ENCODE measurements around the gene AFF2. TPM values are rescaled to one million over a fixed set of nuclear protein-coding genes. Genes with fewer than 3 reads are reported as not detected.

The AFF2 gene
- total RNA-seq, 1 donor from 2014 or later, result 0.70 TPM

GRCh38 chrX:148788449-148788848 is 288.0 kb downstream of the AFF2 start:
- intact Hi-C loops (cut with micrococcal nuclease), result no loop called here
- Mint-ChIP-seq H3K9me3 (no peaks in the 10 kb centered on the region), H3K27me3 (no peaks in the 10 kb centered on the region), H3K4me3 (no peak overlapping the region), H3K27ac (no peak overlapping the region), H3K4me1 (no peaks in the 10 kb centered on the region), H3K36me3 (ENCODE audit: low read depth) (no peaks in the 10 kb centered on the region)
- no peak for DNase-seq

GRCh38 chrX:148794350-148794749 is 293.9 kb downstream of the AFF2 start:
- no peak overlapping the region for H3K27ac Mint-ChIP-seq
- H3K9me3 Mint-ChIP-seq, result no peaks in the 10 kb centered on the region
- H3K4me1 Mint-ChIP-seq, result no peaks in the 10 kb centered on the region
- intact Hi-C loops (cut with micrococcal nuclease), result no loop called here
- no peak overlapping the region for H3K4me3 Mint-ChIP-seq
- no peak for DNase-seq
- no peaks in the 10 kb centered on the region for H3K36me3 Mint-ChIP-seq (ENCODE audit: low read depth)
- no peaks in the 10 kb centered on the region for H3K27me3 Mint-ChIP-seq

GRCh38 chrX:148804579-148805355 is 304.4 kb downstream of the AFF2 start:
- no peaks in the 10 kb centered on the region for H3K9me3 Mint-ChIP-seq
- no peaks in the 10 kb centered on the region for H3K27me3 Mint-ChIP-seq
- DNase-seq, result no peak
- intact Hi-C loops (cut with micrococcal nuclease), result no loop called here
- no peaks in the 10 kb centered on the region for H3K36me3 Mint-ChIP-seq (ENCODE audit: low read depth)
- H3K27ac Mint-ChIP-seq, result no peak overlapping the region
- H3K4me3 Mint-ChIP-seq, result no peak overlapping the region
- no peaks in the 10 kb centered on the region for H3K4me1 Mint-ChIP-seq

- H3K27me3 Mint-ChIP-seq, result no peaks in the 10 kb centered on the region
- intact Hi-C loops (cut with micrococcal nuclease), result no loop called here
- H3K9me3 Mint-ChIP-seq, result no peaks in the 10 kb centered on the region
- no peak for DNase-seq
- no peaks in the 10 kb centered on the region for H3K4me1 Mint-ChIP-seq
- H3K27ac Mint-ChIP-seq, result no peak overlapping the region
- no peaks in the 10 kb centered on the region for H3K36me3 Mint-ChIP-seq (ENCODE audit: low read depth)
- no peak overlapping the region for H3K4me3 Mint-ChIP-seq
These were observed 305.9 kb downstream of the AFF2 start for GRCh38 chrX:148806145-148806870.

GRCh38 chrX:148808833-148809232 is 308.4 kb downstream of the AFF2 start:
- no peaks in the 10 kb centered on the region for H3K4me1 Mint-ChIP-seq
- intact Hi-C loops (cut with micrococcal nuclease), result no loop called here
- H3K27me3 Mint-ChIP-seq, result no peaks in the 10 kb centered on the region
- no peak for DNase-seq
- H3K36me3 Mint-ChIP-seq (ENCODE audit: low read depth), result no peaks in the 10 kb centered on the region
- H3K4me3 Mint-ChIP-seq, result no peak overlapping the region
- H3K9me3 Mint-ChIP-seq, result no peaks in the 10 kb centered on the region
- H3K27ac Mint-ChIP-seq, result no peak overlapping the region

- H3K4me1 Mint-ChIP-seq, result no peaks in the 10 kb centered on the region
- H3K36me3 Mint-ChIP-seq (ENCODE audit: low read depth), result no peaks in the 10 kb centered on the region
- no peaks in the 10 kb centered on the region for H3K27me3 Mint-ChIP-seq
- intact Hi-C loops (cut with micrococcal nuclease), result no loop called here
- no peak overlapping the region for H3K27ac Mint-ChIP-seq
- no peak for DNase-seq
- H3K4me3 Mint-ChIP-seq, result no peak overlapping the region
- no peaks in the 10 kb centered on the region for H3K9me3 Mint-ChIP-seq
These were observed 310.8 kb downstream of the AFF2 start for GRCh38 chrX:148811236-148811635.

- intact Hi-C loops (cut with micrococcal nuclease), result no loop called here
- H3K4me1 Mint-ChIP-seq, result no peaks in the 10 kb centered on the region
- no peaks in the 10 kb centered on the region for H3K27me3 Mint-ChIP-seq
These were observed 313.0 kb downstream of the AFF2 start for GRCh38 chrX:148813422-148813821.

GRCh38 chrX:148813967-148814366 is 313.6 kb downstream of the AFF2 start:
- Mint-ChIP-seq H3K4me1 (no peaks in the 10 kb centered on the region), H3K4me3 (no peak overlapping the region)
- DNase-seq, result no peak

More at GRCh38 chrX:148813422-148813821, 313.0 kb downstream of the AFF2 start:
- Mint-ChIP-seq H3K9me3 (no peaks in the 10 kb centered on the region), H3K36me3 (ENCODE audit: low read depth) (no peaks in the 10 kb centered on the region), H3K4me3 (no peak overlapping the region), H3K27ac (no peak overlapping the region)
- no peak for DNase-seq

GRCh38 chrX:148815218-148815961 is 315.0 kb downstream of the AFF2 start:
- Mint-ChIP-seq H3K36me3 (ENCODE audit: low read depth) (no peaks in the 10 kb centered on the region), H3K4me1 (no peaks in the 10 kb centered on the region), H3K4me3 (no peak overlapping the region), H3K27ac (no peak overlapping the region), H3K27me3 (no peaks in the 10 kb centered on the region), H3K9me3 (no peaks in the 10 kb centered on the region)
- DNase-seq, result no peak
- intact Hi-C loops (cut with micrococcal nuclease), result no loop called here

More at GRCh38 chrX:148813967-148814366, 313.6 kb downstream of the AFF2 start:
- no peak overlapping the region for H3K27ac Mint-ChIP-seq
- H3K36me3 Mint-ChIP-seq (ENCODE audit: low read depth), result no peaks in the 10 kb centered on the region
- intact Hi-C loops (cut with micrococcal nuclease), result no loop called here
- H3K27me3 Mint-ChIP-seq, result no peaks in the 10 kb centered on the region
- no peaks in the 10 kb centered on the region for H3K9me3 Mint-ChIP-seq

- Mint-ChIP-seq H3K4me1 (no peaks in the 10 kb centered on the region), H3K27me3 (no peaks in the 10 kb centered on the region), H3K36me3 (ENCODE audit: low read depth) (no peaks in the 10 kb centered on the region), H3K27ac (no peak overlapping the region), H3K9me3 (no peaks in the 10 kb centered on the region), H3K4me3 (no peak overlapping the region)
- intact Hi-C loops (cut with micrococcal nuclease), result no loop called here
- no peak for DNase-seq
These were observed 323.6 kb downstream of the AFF2 start for GRCh38 chrX:148823986-148824385.

- DNase-seq, result no peak
- H3K9me3 Mint-ChIP-seq, result no peaks in the 10 kb centered on the region
These were observed 325.3 kb downstream of the AFF2 start for GRCh38 chrX:148825696-148826095.

GRCh38 chrX:148836741-148837140 is 336.3 kb downstream of the AFF2 start:
- no peak for DNase-seq
- no peak overlapping the region for H3K4me3 Mint-ChIP-seq
- H3K27me3 Mint-ChIP-seq, result no peaks in the 10 kb centered on the region
- H3K4me1 Mint-ChIP-seq, result no peaks in the 10 kb centered on the region
- intact Hi-C loops (cut with micrococcal nuclease), result no loop called here
- H3K27ac Mint-ChIP-seq, result no peak overlapping the region
- no peaks in the 10 kb centered on the region for H3K36me3 Mint-ChIP-seq (ENCODE audit: low read depth)
- H3K9me3 Mint-ChIP-seq, result no peaks in the 10 kb centered on the region

More at GRCh38 chrX:148825696-148826095, 325.3 kb downstream of the AFF2 start:
- Mint-ChIP-seq H3K4me3 (no peak overlapping the region), H3K27me3 (no peaks in the 10 kb centered on the region), H3K36me3 (ENCODE audit: low read depth) (no peaks in the 10 kb centered on the region), H3K4me1 (no peaks in the 10 kb centered on the region), H3K27ac (no peak overlapping the region)
- intact Hi-C loops (cut with micrococcal nuclease), result no loop called here

- no peaks in the 10 kb centered on the region for H3K36me3 Mint-ChIP-seq (ENCODE audit: low read depth)
- H3K4me3 Mint-ChIP-seq, result no peak overlapping the region
- H3K27ac Mint-ChIP-seq, result no peak overlapping the region
- DNase-seq, result no peak
- intact Hi-C loops (cut with micrococcal nuclease), result no loop called here
- H3K27me3 Mint-ChIP-seq, result no peaks in the 10 kb centered on the region
- no peaks in the 10 kb centered on the region for H3K9me3 Mint-ChIP-seq
- H3K4me1 Mint-ChIP-seq, result no peaks in the 10 kb centered on the region
These were observed 350.2 kb downstream of the AFF2 start for GRCh38 chrX:148850631-148851030.

GRCh38 chrX:148854306-148854705 is 353.9 kb downstream of the AFF2 start:
- Mint-ChIP-seq H3K9me3 (no peaks in the 10 kb centered on the region), H3K4me3 (no peak overlapping the region), H3K36me3 (ENCODE audit: low read depth) (no peaks in the 10 kb centered on the region), H3K27me3 (no peaks in the 10 kb centered on the region), H3K27ac (no peak overlapping the region), H3K4me1 (no peaks in the 10 kb centered on the region)
- no peak for DNase-seq
- intact Hi-C loops (cut with micrococcal nuclease), result no loop called here

Measured in activated CD4-positive, alpha-beta T cell treated with anti-CD3 and anti-CD28 coated beads, Interleukin-2, amount 10 ng/mL, durations not matched to agents 24 days and 14 days (primary cell).